Stimulated activated CD8-positive, alpha-beta memory T cell treated with anti-CD3 and anti-CD28 coated beads, Interleukin-12 subunit alpha, Interleukin-12 subunit beta, amount 100 ng/mL, for 1 hour (primary cell): ENCODE results near the gene ZNF12.
"Not testable (repeated sequence)": the region's sequence is repeated elsewhere in the genome, so short reads cannot be mapped to it uniquely, and the experiment has no call there.

Source experiments
- DNase-seq: peaks from one replicate; pipeline ENCODE4 v3.0.0-alpha.2; 2020; ENCODE audit warnings: low read depth

ZNF12 gene

DNA sequence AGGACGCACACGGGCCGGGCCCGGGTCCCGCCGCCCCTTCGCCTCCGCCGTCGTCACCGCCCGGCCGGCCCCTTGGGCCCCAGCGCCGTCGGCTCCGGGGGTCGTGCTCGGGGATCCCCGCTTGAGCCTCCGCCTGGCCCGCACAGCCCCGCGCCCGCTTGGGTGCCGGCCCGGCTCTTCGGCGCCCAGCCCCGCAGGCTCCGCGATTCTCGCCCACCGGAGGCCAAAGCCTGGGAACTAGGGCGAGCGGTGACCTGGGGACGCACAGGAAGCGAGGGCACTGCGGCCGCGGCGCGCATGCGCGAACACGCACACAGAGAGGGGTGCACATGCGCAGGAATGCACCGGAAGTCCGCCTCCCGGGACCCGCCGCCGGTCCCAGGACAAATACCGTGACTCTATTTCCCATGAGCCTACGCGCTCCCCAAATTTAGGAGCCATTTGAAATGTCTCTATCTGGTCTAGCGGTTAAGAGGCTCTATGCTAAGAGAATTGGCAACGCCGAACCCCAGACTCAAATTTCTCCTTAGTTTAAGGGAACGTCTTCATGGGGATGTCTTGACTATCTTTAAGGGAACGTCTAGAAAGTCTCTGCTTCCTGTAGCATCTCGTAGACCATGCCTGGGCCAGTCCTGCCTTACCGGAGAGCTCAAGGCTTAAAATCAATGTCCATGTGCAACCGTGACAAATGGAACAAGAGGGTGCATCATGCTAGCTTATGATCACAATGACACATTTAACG is at the start of gene ZNF12:
Gene ZNF12, minus strand, starts transcription at position 282 of the 742 bp plus-strand sequence. CDS start 1,774 bp downstream, outside the sequence.
- DNase-seq = peak; percentile 96

GRCh38 chr7:6753964-6754363 is 47.2 kb upstream of the ZNF12 start, which contains the start of gene RSPH10B2:
Gene RSPH10B2 (plus strand): TSS chr7:6754103. CDS start chr7:6757678, 3,575 bp downstream.
- not testable (repeated sequence) for DNase-seq

GRCh38 chr7:6750173-6750572 is 43.4 kb upstream of the ZNF12 start:
- DNase-seq = not testable (repeated sequence)

GRCh38 chr7:6749335-6749734 is 42.6 kb upstream of the ZNF12 start:
- not testable (repeated sequence) for DNase-seq

DNA sequence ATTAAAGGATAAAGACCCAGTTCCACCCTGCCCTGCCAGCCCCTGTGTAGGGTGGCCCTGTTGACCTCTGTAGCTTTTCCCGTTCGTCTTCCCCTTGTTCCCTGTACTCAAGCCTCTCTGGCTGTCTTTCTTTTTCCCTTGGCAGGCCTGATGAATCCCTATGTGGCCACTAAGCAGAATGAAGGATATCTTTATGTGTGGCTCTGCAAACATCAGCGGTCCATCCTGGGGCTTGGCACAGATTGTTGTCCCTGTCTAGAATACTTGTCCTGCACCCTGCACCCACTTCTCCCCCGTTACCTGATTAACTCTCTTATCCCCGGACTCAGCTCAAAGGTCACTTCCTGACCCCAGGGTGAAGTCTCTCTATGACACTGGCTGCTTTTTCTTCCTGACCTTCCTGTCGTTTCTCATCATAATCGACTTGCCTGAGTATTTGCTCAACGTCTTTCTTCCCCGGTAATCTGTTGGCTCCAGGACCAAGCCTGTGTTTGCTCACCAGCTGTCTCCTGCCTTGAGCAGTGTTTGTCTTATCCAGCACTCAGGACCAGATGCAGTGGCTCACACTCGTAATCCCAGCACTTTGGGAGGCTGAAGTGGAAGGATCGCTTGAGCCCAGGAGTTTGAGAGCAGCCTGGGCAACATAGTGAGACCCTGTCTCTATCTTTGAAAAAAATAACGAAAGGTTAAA is 37.8 kb upstream of the ZNF12 start:
- not testable (repeated sequence) for DNase-seq

DNA sequence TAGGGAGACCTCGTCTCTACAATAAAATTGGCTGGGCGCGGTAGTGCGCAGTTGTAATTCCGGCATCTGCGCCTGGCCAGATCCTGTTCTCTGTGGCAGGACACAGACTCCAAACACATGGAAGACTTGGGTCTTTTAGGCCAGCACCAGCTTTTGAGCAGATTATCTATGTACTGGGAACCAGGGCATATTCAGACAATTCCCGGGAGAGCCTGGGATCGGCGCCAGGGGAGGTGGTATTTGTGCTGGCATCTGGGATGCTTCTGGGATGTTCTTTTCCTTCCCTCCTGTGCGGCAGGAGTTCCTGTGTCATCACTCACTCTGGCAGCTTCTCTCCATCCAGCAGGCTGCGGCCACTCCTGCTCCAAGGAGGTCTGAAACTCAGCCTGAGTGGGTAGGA is 31.7 kb upstream of the ZNF12 start:
- DNase-seq = not testable (repeated sequence)

DNA sequence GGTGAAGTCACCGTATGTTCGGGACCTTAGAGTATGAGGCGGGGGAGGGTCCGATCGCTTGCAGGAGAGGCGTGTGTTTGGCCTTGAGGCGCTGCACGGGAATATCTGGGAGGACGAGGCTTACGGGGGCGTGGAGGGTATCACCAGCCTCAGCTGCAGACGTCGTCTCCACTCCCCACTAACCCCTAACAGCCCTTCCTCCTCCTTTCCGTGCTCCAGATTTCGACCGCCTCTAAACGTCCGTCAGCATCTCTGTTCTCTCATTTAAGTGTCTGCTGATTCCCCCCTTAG is 23.5 kb upstream of the ZNF12 start:
- no peak for DNase-seq

DNA sequence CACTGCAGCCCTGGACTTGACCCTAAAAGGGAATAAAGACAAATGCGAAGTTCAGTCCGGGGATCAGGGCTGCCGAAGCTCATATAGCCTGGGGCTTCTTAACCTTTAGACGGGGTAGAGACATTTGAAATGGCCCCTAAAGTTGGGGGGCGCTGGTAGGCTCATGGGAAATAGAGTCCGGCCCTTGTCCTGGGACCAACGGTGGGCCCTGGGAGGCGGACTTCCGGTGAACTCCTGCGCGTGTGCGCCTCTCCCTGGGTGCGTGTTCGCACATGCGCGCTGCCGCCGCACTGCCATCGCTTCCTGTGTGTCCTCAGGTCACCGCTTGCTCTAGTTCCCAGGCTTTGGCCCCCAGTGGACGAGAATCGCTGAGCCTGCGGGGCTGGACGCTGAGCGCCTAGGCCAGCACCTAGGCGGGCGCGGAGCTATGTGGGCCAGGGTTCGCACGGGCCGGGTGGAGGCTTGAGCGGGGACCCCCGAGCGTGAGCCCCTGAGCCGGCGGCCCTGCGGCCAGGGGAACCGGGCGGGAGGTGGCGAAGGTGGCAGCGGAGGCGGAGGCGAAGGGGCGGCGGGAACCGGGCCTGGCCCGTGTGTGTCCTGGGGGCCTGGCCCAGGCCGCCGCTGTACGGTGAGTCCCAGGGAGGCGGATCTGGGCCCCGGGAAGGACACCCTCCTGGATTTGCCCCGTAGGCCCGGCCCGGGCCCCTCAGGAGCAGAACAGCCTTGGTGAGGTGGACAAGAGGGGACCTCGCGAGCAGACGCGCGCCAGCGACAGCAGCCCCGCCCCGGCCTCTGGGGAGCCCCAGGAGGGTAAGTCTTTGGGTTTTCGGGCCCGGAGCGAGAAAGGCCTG is 23.0 kb upstream of the ZNF12 start:
- DNase-seq = peak; percentile 68

- DNase-seq = not testable (repeated sequence)
These were observed 22.2 kb upstream of the ZNF12 start for GRCh38 chr7:6728893-6729491.

- DNase-seq = no peak
These were observed 20.9 kb upstream of the ZNF12 start for GRCh38 chr7:6727663-6728062.

DNA sequence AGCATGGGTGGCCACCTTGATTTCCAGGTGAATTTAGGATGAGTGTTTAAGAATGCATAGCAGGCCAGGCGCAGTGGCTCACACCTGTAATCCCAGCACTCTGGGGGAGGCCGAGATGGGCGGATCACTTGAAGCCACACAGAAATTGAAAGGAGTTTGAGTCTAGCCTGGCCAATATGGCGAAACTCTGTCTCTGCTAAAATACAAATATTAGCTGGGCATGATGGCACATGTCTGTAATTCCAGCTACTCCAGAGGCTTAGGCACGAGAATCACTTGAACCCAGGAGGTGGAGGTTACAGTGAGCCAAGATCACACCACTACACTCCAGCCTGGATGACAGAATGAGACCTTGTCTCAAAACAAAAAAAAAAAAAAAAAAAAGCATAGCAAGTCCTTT is 19.6 kb upstream of the ZNF12 start:
- DNase-seq = not testable (repeated sequence)

- no peak for DNase-seq
These were observed 18.3 kb upstream of the ZNF12 start for GRCh38 chr7:6725003-6725402.

- DNase-seq = not testable (repeated sequence)
These were observed 17.6 kb upstream of the ZNF12 start for GRCh38 chr7:6724351-6724750.

DNA sequence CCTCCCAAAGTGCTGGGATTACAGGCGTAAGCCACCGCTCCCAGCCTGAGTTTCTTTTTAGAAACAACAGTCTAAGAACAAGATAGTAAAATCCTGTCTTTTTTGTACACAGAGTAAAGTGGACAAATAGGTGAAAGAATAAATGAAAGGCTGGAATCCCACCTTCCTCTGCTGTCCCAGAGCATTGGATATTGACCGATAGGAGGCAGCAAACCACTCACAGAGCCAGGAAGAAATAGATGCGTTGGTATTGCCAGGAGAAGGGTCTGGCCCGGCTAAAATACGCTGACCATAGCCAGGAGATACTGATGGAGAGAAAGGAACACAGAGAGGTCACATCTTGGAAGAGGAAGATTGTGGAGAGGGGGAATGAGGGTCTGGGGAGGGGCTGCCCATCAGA is 11.4 kb upstream of the ZNF12 start:
- no peak for DNase-seq

DNA sequence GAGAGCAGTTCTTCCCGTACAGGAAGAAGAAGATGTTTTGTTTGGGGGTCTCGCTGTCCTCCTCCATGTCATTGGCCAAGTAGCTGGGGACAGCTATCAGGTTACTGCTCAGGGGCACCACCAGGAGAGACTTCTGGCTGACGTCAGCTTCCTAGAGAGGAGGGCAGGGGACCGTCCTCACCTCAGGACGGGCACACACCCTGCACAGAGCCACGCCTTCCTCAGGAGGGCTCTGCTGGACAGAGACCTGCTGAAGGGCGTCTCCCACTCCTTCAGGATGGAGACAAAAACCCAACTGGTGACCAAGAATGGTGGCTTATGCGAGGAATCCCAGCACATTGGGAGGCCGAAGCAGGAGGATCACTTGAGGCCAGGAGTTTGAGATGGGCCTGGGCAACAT is 9.2 kb upstream of the ZNF12 start:
- not testable (repeated sequence) for DNase-seq

- no peak for DNase-seq
These were observed 7.6 kb upstream of the ZNF12 start for GRCh38 chr7:6714360-6714759.

- no peak for DNase-seq
These were observed 3.1 kb upstream of the ZNF12 start for GRCh38 chr7:6709808-6710207.

- no peak for DNase-seq
These were observed 1.6 kb upstream of the ZNF12 start for GRCh38 chr7:6708304-6708703.

DNA sequence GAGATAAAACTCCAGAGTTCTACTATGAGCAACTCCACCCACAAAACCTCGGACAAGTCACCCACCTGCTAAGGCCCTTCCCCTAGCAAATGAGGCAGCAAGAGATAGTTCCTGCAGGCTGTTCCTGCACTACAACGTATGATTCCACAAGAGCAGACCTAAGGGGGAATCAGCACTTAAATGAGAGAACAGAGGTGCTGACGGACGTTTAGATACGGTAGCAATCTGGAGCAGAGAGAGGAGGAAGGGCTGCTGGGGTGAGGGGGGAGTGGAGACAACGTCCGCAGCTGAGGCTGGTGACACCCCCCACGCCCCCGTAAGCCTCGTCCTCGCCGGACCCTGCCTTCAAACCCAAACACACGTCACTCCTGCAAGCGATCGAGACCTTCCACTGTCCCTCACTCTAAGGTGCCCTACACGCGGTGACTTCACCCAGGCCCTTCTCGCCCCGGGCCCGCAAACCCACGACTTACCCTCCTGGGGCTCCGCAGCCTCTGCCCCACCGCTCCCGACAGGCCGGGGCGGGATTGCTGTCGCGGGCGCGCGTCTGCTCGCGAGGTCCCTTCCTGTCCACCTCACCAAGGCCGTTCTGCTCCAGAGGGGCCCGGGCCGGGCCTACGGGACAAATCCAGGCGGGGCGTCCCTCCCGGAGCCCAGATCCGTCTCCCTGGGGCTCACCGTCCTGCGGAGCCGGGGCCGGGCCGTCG is 635 bp downstream of the ZNF12 start:
- DNase-seq = peak; percentile 4

- no peak for DNase-seq
These were observed 4.9 kb downstream of the ZNF12 start for GRCh38 chr7:6701860-6702259.

DNA sequence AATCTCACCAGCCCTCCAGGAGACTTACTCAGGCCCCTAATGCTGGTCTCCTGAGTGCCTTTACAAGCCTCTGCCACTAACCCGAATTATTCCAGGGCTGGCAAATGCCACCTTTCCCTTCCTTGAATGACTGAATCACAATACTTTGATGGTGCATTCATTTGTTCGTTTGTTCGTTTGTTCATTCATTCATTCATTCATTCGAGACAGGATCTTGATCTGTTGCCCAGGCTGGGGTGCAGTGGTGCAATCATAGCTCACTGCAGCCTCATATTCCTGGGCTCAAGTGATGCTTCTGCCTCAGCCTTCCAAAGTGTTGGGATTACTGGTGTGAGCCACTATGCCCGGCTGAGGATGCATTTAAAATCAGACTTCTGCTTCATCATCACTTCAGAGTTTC is 6.0 kb downstream of the ZNF12 start:
- no peak for DNase-seq
